Umbilical cord (tissue), 2 donors: ENCODE data around the gene CCDC9. TPM values are rescaled to one million over a fixed set of nuclear protein-coding genes. Genes with fewer than 3 reads are reported as not detected.
"Not testable (repeated sequence)": the region's sequence is repeated elsewhere in the genome, so short reads cannot be mapped to it uniquely, and the experiment has no call there.

Experiments
- DNase-seq: peaks from one replicate; pipeline ENCODE4 v3.0.0-alpha.2; 2015; ENCODE audit warnings: low spot score
- total RNA-seq: library from RNA; depleted of rRNA; stranded (reverse); fragments of >200 nt; gene quantifications from one replicate; pipeline ENCODE4 v1.2.3, GENCODE V29; 2014; ENCODE audit warnings: low replicate concordance; ENCODE audit not compliant: insufficient read depth

CCDC9 gene
- total RNA-seq, 1 donor from 2014 or later, result 4.6 TPM

DNA sequence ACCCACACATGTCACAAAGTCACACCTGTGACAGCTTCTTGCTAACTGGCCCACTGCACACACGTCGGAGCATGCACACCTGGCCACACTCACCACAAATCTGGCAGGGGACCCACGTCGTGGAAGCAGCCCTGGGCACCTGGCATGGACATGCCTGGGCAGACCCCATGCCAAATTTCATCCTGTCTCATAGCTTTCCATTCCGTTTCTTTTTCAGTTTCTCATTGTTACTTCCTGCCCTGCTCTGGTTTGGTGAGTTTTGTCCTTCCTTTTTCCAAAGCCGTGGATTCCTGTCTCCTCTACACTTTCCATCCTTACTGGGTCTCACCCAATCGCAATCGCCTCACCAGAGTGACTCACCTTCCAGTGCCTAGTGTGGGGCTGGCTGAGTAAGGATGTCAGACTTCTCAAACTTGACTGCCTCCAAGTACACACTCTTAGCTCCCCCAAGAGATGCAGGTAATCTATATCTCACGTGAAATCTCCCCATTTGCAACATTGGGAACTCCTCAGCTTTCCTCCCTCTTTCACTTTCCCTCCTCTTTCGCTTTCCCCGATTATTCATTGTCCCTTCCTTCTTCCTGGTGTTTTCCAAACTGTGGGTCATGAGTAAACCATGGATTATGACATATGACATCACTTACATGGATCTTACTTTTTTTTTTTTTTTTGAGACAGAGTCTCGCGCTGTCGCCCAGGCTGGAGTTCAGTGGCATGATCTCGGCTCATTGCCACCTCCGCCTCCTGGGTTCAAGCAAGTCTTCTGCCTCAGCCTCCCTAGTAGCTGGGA is 23.7 kb upstream of the CCDC9 start:
- no peak for DNase-seq

DNA sequence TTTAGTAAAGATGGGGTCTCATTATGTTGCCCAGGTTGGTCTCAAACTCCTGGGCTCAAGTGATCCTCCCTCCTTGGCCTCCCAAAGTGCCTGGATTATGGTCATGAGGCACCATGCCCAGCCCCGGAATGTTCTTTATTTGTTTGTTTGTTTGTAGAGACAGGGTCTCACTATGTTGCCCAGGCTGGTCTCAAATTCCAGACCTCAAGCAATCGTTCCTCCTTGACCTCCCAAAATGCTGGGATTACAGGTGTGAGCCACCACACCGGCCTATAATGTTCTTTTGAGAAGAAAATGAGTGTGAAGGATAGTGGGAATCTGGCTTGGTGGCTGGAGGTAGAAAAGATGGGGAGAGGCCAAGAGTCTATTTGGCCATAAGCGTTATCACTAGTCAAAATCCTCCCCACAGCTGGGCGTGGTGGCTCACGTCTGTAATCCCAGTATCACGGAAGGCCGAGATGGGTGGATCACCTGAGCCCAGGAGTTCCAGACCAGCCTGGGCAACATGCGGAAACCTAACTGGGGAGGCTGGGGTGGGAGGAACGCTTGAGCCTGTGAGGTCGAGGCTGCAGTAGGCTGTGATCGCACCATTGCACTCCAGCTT is 20.2 kb upstream of the CCDC9 start:
- no peak for DNase-seq

DNA sequence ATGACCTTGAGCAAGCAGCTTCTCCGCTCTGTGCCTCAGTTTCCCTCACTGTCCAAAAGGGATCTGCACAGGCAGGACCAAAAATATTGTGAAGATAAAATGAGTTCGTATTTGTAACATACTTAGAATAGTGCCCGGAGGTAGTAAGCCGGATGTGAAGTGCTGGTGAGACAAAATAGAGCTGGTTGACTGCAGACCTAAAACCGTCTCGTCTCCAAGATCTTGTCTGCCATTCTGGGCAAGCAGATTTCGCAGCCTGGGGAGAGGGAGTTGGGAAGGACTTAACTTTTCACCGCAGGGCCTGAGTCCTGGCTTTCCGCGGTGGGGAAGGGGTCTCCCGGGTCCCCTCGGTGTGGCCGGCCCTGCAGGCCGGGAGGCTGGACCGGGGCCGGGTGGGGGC is 17.2 kb upstream of the CCDC9 start:
- no peak for DNase-seq

DNA sequence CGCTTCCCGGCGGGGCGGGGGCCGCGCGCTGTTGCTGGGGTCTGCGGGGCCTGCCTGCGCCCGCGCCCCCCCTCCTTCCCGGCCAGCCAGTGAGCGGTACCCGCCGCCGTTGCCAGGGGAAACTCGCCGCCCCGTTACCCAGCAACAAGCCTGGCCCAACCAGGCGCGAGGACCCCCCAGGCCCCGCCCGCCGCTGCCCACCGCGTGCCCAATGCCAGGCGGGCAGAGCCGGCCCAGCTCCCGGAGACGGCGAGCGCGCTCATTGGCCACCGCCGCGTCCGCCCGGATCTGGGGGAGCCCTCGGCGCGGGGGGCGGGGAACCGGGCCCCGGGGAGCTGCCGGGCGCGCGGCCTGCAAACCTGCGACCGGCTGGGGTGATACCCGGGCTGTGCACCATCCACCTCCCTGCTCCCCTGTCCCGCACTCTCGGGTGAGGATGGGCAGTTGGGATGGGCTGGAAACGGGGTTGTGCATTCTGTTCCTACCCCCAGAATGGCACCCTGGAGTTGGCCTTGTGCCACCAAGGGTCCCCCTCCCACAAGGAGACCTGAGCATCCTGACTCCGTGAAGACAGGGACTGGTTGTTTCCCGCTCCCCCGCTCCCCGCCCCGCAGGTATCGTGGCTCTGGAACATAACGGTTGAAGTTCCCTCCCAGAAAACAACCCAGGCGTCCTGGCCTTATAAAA is 16.6 kb upstream of the CCDC9 start:
- DNase-seq, result peak; percentile 58

- no peak for DNase-seq
These were observed 15.8 kb upstream of the CCDC9 start for GRCh38 chr19:47240556-47240955.

- DNase-seq, result peak; percentile 81
These were observed 15.1 kb upstream of the CCDC9 start for GRCh38 chr19:47240996-47241918.

GRCh38 chr19:47241919-47242577 is 14.3 kb upstream of the CCDC9 start:
- no peak for DNase-seq

- DNase-seq, result peak; percentile 43
These were observed 13.0 kb upstream of the CCDC9 start for GRCh38 chr19:47243364-47243775.

DNA sequence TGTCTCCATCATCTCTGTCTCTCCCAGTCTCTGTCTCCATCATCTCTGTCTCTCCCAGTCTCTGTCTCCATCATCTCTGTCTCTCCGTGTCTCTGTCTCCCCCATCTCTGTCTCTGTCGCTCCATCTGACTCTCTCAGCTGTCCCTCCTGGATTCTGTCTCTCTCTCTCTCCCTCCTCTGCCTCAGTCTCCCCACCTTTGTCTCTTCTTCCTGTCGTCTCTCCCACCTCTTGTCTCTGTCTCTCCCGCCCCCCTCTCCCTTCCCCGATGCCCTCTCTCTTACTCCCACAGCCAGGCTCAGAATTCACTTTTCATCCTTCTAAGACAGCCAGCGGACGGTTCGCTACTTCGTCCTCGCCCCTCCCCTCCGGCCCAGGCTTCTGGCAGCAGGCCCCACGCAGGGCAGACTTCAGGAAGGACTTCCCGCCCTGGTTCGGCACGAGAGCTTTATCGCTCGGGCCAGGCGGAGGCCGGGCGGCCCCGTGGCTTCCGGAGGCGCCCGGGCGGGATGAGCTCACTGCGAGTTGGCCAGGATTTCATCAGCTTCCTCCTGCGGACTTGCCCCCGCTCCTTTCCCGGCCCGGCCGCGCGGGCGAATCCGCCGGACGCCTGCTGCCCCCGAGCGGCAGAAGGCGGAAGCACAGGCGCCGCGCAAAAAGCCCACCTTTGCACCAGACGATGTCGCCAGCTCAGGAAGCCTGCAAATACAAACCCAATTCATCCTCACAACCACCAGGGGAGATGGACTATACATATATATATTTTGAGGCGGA is 12.4 kb upstream of the CCDC9 start:
- peak; percentile 97 for DNase-seq

DNA sequence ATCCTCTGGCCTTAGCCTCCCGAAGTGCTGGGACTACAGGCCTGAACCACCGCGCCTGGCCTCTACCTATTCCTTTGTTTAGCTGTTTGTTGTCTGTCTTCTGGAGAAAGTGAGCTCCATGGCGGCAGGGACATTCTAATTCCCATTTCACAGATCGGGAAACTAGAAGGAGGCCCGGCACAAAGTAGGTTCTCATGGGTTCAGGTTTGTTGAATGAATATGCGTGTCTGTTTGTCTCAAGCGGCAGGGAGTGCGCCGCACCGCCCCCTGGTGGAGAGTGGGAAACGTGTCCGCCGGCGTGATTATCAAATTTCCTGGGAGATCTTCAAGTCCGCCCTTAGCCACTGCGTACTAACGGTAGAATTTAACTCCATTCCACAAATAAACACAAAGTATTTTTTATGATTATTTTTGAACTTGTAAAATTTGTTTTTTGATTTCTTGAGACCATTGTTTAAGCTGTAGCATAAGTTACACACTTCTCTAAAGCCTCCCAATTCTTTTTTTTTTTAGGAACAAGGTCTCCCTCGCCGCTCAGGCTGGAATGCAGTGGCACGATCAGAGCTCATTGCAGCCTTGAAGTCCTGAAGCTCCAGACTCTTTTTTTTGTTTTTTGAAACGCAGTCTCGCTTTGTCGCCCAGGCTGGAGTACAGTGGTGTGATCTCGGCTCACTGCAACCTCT is 8.9 kb upstream of the CCDC9 start:
- DNase-seq, result no peak

DNA sequence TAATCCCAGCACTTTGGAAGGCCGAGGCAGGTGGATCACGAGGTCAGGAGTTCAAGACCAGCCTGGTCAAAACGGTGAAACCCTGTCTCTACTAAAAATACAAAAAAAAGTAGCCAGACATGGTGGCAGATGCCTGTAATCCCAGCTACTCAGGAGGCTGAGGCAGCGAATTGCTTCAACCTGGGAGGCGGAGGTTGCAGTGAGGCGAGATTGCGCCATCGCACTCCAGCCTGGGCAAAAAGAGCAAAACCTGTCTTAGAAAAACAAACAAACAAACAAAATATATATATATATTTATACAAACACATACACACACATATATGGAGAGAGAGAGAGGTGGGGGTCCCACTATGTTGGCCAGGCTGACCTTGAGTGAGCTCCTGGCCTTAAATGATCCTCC is 3.3 kb upstream of the CCDC9 start:
- not testable (repeated sequence) for DNase-seq

- no peak for DNase-seq
These were observed 2.9 kb upstream of the CCDC9 start for GRCh38 chr19:47253467-47253881.

DNA sequence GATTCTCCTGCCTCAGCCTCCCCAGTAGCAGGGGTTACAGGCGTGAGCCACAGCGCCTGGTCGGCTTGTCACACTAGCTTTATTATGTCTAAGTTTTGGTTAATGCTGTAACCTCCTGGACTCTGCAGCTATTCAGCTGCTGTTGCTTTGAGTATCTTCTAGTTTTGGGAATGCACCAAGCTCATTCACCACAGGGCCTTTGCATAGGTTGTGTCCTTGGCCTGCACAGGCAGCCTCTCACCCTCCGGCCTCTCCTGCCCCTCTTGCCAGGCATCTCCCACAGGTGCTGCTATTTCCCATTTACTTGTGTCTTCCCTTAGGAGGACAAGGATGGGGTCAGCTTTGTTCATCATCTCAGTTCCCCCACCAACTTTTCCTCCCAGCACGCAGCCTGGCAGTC is 2.4 kb upstream of the CCDC9 start:
- no peak for DNase-seq

GRCh38 chr19:47256693-47257410 is 527 bp downstream of the CCDC9 start:
- peak; percentile 100 for DNase-seq

DNA sequence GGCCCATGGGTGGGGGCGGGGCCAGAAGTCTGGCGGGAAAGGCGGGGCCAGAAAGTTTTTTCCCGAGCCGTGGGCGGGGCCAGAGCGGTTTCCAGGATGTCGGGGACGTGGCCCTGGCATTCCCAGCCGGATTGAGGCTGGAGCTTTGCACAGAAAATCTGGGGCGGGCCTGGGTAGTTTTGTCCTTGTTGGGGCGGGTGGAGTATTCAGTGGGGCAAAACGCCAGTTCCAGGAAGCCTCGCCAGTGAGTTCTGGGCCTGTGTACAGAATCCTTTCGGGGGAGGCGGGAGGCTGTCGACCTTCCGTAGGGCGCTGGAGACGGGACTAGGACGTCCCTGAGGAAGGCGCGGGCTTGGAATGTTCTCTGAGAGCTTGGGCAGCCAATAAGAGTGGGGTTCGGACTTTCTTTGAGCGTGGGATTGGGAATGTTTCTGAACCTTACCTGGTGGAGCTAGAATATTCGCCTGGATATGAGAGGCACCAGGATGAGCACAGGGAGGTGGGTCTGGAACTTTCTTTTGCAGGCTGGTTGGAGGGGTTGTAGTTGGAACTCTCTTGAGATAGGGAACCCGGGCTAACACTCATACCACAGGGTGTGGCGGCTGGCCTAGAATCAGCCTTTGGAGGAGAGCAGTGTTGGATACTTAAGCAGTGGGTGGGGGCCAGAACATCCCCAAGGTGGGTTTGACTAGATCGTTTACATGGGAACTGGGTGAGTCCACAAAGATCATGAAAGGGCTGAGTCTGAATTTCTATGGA is 1.3 kb downstream of the CCDC9 start:
- no peak for DNase-seq

DNA sequence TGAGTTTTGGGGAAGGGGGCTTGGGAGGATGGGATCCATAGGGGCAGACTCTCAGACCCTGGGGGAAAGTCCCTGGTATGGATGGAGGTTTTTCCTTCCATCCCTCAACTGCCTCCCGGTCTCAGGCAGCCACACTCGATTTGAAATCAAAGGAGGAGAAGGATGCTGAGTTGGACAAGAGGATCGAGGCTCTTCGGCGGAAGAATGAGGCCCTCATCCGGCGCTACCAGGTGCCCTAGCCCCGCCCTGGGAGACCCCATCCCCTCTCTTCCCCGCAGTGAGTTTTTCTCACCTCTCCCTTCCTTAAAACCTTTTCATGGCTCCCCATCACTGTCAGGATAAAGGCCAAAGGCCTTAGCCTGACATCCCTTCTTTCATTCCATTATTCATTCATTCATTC is 2.1 kb downstream of the CCDC9 start:
- DNase-seq, result no peak

DNA sequence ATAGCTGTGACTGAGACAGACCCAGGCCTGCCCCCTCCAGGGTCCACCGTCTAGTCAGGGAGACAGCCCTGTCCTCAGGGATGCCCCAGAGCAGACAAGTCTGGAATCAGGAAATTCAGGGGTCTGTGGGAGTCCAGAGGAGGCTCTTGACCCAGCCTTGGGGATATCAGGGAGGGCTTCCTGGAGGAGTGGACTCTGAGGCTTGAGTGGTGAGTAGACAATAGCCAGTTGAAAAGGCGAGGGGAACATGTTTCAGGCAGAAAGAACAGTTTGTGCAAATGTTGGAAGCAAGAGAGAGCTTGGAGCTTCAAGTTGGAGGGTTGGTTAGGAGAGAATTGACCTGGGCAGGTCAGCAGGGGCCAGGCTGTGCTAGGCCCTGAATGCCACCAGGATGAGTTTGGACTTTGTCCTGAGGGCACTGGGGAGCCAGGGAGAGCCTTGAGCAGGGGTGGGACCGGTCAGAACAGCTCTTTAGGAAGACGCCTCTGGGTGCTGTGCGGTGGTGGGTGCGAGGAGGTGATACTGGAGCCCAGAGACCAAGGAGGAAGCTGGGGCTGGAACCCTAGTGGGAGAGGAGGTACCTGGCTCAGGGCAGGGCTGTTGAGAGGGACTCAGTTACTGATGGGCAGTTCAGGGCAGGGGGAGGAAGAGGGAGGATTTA is 2.7 kb downstream of the CCDC9 start:
- no peak for DNase-seq

- no peak for DNase-seq
These were observed 4.2 kb downstream of the CCDC9 start for GRCh38 chr19:47260476-47260875.
